Measurements from ENCODE around the gene DNMT3A. TPM values are rescaled to one million over a fixed set of nuclear protein-coding genes. Genes with fewer than 3 reads are reported as not detected.

Gene DNMT3A
- total and polyA plus RNA-seq, 2 donors (not counting 3 experiments of a cell fraction or from before 2014, with no cell fraction given) = 23.3 to 71.7 TPM

- H3K27ac ChIP-seq (ENCODE audit: insufficient read depth, low read depth, low read length) = no peak overlapping the region
- no peak overlapping the region for H2AFZ ChIP-seq (ENCODE audit: low read depth, low read length)
- FAIRE-seq (no peak), DNase-seq (ENCODE audit: low read depth, low spot score) (no peak)
- no peaks in the 10 kb centered on the region for H3K9me3 ChIP-seq (replicated peaks; ENCODE audit: control insufficient read depth, insufficient read depth, low read length)
- H3K4me1 ChIP-seq (ENCODE audit: control insufficient read depth, extremely low read depth, insufficient read depth, low read length) = no peaks in the 10 kb centered on the region
- ChIA-PET CTCF (interaction anchor here (0.9 to 2.8 kb wide), 28 partner anchors 8 to 819 kb away, joined by 3 to 29 read pairs (median 6); no protein-coding TSS in a partner anchor), POLR2A (no interaction called here)
- no peaks in the 10 kb centered on the region for H3K79me2 ChIP-seq (ENCODE audit: control insufficient read depth, insufficient read depth, low read length)
- H3K4me2 ChIP-seq (ENCODE audit: insufficient read depth, low read length) = no peak overlapping the region
- H3K9me1 ChIP-seq (replicated peaks; ENCODE audit: control insufficient read depth, extremely low read depth, insufficient read depth, low read length) = no peaks in the 10 kb centered on the region
- no peak overlapping the region for H3K9ac ChIP-seq (replicated peaks; ENCODE audit: extremely low read depth, insufficient read depth, low read length)
- H3K4me3 ChIP-seq (replicated peaks in 1 of 3; ENCODE audit: insufficient read depth in 1 of 3, low read depth in 1 of 3, low read length in 3 of 3) = no peak overlapping the region
- BruUV-seq (replicated peaks) = no TSS peak
- TF ChIP-seq, protein P1, sequence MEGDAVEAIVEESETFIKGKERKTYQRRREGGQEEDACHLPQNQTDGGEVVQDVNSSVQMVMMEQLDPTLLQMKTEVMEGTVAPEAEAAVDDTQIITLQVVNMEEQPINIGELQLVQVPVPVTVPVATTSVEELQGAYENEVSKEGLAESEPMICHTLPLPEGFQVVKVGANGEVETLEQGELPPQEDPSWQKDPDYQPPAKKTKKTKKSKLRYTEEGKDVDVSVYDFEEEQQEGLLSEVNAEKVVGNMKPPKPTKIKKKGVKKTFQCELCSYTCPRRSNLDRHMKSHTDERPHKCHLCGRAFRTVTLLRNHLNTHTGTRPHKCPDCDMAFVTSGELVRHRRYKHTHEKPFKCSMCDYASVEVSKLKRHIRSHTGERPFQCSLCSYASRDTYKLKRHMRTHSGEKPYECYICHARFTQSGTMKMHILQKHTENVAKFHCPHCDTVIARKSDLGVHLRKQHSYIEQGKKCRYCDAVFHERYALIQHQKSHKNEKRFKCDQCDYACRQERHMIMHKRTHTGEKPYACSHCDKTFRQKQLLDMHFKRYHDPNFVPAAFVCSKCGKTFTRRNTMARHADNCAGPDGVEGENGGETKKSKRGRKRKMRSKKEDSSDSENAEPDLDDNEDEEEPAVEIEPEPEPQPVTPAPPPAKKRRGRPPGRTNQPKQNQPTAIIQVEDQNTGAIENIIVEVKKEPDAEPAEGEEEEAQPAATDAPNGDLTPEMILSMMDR (IDR thresholded peaks at IDR 0.05; ENCODE audit: extremely low read depth in 1 of 2, insufficient read depth in 1 of 2, low read depth in 1 of 2, low read length in 2 of 2) = no peak
- no peak for TF ChIP-seq POLR2AphosphoS5 (IDR thresholded peaks at IDR 0.05; ENCODE audit: insufficient read depth, low read depth, low read length)
- no peak for TF ChIP-seq FOS (IDR thresholded peaks at IDR 0.05; ENCODE audit: borderline replicate concordance, insufficient read depth, low read length)
- no peak for TF ChIP-seq GATA2 (IDR thresholded peaks at IDR 0.05; ENCODE audit: insufficient read depth, insufficient read length, low read depth, low read length)
- TF ChIP-seq MYC (IDR thresholded peaks at IDR 0.05; ENCODE audit: low read depth, low read length) = no peak
- TF ChIP-seq JUN (IDR thresholded peaks at IDR 0.05; ENCODE audit: borderline replicate concordance, insufficient read depth, insufficient read length, low read depth) = no peak
- no peak for TF ChIP-seq EZH2 (IDR thresholded peaks at IDR 0.05; ENCODE audit: borderline replicate concordance, low read depth, low read length, severe bottlenecking)
- TF ChIP-seq MAX (IDR thresholded peaks at IDR 0.05; ENCODE audit: insufficient read depth, insufficient read length) = no peak
- no peak for TF ChIP-seq POLR2A (IDR thresholded peaks at IDR 0.05; ENCODE audit: low read depth, low read length)
- no peaks in the 10 kb centered on the region for H3K27me3 ChIP-seq (ENCODE audit: control insufficient read depth in 2 of 2, insufficient read depth in 2 of 2, low read length in 2 of 2)
- H4K20me1 ChIP-seq (replicated peaks; ENCODE audit: control insufficient read depth, extremely low read depth, insufficient read depth, low read length) = no peaks in the 10 kb centered on the region
- dilution Hi-C loops (cut with MboI; ENCODE audit: extremely low pct_ligation_motif_present, low sequenced_read_pairs) (no loop called here), intact Hi-C loops (cut with micrococcal nuclease) (loop anchor here (1.0 kb wide), 1 partner anchor 254 kb away; no protein-coding TSS in a partner anchor)
- peaks cover 8 to 20% of the 10 kb centered on the region in 2 experiments for H3K36me3 ChIP-seq (ENCODE audit: control insufficient read depth in 2 of 2, extremely low read depth in 1 of 2, insufficient read depth in 2 of 2, low read length in 2 of 2)
These were observed 112.2 kb downstream of the DNMT3A start for GRCh38 chr2:25229279-25230197.
